Esophagus muscularis mucosa (tissue), 4 donors: ENCODE data around the gene ID1. TPM values are rescaled to one million over a fixed set of nuclear protein-coding genes. Genes with fewer than 3 reads are reported as not detected.

ENCODE experiments used
- DNase-seq: peaks from one replicate; pipeline ENCODE4 v3.0.0-alpha.2; 2017; ENCODE audit errors: extremely low spot score
- H3K27ac ChIP-seq, 4 donors: fragments of 200-600 bp; sonication (generic); replicated peaks in 1 of 4; 1 replicate in 3 of 4; 2 replicates in 1 of 4; pipeline ENCODE4 v1.5.1; 2016 to 2019; ENCODE audit warnings: mild to moderate bottlenecking in 1 of 4
- H3K27me3 ChIP-seq, 4 donors: fragments of 200-600 bp; sonication (generic); one replicate each; pipeline versions ENCODE4 v1.5.1 to v1.6.0; 2016 to 2019
- H3K36me3 ChIP-seq, 4 donors: fragments of 200-600 bp; sonication (generic); one replicate each; pipeline ENCODE4 v1.5.1; 2016 to 2019
- H3K4me1 ChIP-seq, 4 donors: fragments of 200-600 bp; sonication (generic); one replicate each; pipeline ENCODE4 v1.5.1; 2016 to 2019
- H3K4me3 ChIP-seq, 4 donors: fragments of 200-600 bp; sonication (generic); 1 replicate in 2 of 4; 2 replicates in 2 of 4; pipeline ENCODE4 v1.5.1; 2016 to 2019; ENCODE audit warnings: mild to moderate bottlenecking in 4 of 4, moderate library complexity in 1 of 4
- H3K9me3 ChIP-seq, 4 donors: fragments of 200-600 bp; sonication (generic); 1 replicate in 3 of 4; 2 replicates in 1 of 4; pipeline ENCODE4 v1.5.1; 2016 to 2019
- EP300 ChIP-seq: sonication (generic); formaldehyde crosslinking; IDR thresholded peaks from one replicate; pipeline ENCODE4 v1.6.1; 2017; ENCODE audit warnings: antibody characterized with exemption
- POLR2A ChIP-seq: fragments of 450-650 bp; IDR thresholded peaks from one replicate; pipeline ENCODE4 v1.6.1; 2017; ENCODE audit warnings: antibody characterized with exemption, moderate library complexity, mild to moderate bottlenecking, low read depth
- POLR2AphosphoS5 ChIP-seq, 2 donors: sonication (generic); formaldehyde crosslinking; IDR thresholded peaks; one replicate each; pipeline ENCODE4 v1.6.1; 2017; ENCODE audit warnings: antibody characterized with exemption in 2 of 2
- WGBS: methylation state at CpG from one replicate; pipeline ENCODE4 v1.1.5; 2018; 5-methylcytosine and 5-hydroxymethylcytosine counted together
- intact Hi-C: fragments of 100-400 bp; cut with DNase I; formaldehyde crosslinking; loops from one replicate; pipeline ENCODE4 v1.15.1; 2023
- total RNA-seq, 4 donors: library from RNA; depleted of rRNA; stranded (reverse); fragments of >200 nt; gene quantifications; one replicate each; pipeline versions ENCODE4 v1.1.0 to v1.2.1, GENCODE V29; 2016
- TF ChIP-seq, protein P1 (sequence below), 3 experiments: fragments of 200-600 bp in 2 of 3; fragments of 450-650 bp in 1 of 3; sonication (generic) in 2 of 3; IDR thresholded peaks; one replicate each; pipeline ENCODE4 v1.5.1; 2017 to 2019; ENCODE audit warnings: antibody characterized with exemption in 3 of 3, mild to moderate bottlenecking in 2 of 3, moderate library complexity in 1 of 3

ID1 gene
- total RNA-seq, 4 donors from 2014 or later = 199 to 744 (median 532) TPM

DNA sequence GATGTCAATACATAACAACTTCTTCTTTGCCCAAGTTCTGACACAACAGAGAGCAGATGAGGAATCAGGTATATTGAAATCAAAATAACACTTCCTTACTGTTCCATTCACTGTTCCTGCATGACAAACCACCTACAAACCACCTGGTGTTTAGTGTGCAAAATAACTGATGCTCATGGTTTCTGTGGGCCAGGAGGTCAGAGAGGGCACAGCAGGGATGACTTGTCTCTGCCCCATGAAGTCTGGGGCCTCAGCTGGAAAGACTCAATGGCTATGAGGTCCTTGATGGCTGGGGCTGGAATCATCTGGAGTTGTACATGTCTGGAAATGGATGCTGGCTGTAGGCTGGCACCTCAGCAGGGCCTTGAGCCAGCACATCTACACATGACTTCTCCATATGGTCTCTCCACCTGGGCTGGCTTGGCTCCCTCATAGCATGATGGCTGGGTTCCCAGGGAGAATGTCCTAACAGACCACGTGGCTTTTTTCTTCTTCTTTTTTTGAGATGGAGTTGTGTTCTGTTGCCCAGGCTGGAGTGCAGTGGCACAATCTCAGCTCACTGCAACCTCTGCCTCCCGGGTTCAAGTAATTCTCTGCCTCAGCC is 25.2 kb downstream of the ID1 start:
- no peaks in the 10 kb centered on the region for H3K9me3 ChIP-seq
- TF ChIP-seq, protein P1, sequence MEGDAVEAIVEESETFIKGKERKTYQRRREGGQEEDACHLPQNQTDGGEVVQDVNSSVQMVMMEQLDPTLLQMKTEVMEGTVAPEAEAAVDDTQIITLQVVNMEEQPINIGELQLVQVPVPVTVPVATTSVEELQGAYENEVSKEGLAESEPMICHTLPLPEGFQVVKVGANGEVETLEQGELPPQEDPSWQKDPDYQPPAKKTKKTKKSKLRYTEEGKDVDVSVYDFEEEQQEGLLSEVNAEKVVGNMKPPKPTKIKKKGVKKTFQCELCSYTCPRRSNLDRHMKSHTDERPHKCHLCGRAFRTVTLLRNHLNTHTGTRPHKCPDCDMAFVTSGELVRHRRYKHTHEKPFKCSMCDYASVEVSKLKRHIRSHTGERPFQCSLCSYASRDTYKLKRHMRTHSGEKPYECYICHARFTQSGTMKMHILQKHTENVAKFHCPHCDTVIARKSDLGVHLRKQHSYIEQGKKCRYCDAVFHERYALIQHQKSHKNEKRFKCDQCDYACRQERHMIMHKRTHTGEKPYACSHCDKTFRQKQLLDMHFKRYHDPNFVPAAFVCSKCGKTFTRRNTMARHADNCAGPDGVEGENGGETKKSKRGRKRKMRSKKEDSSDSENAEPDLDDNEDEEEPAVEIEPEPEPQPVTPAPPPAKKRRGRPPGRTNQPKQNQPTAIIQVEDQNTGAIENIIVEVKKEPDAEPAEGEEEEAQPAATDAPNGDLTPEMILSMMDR (IDR thresholded peaks at IDR 0.05) = no peak
- TF ChIP-seq EP300 (no peak), POLR2AphosphoS5 (IDR thresholded peaks at IDR 0.05) (no peak), POLR2A (no peak)
- no peak for DNase-seq
- H3K27me3 ChIP-seq = no peaks in the 10 kb centered on the region
- no peak overlapping the region for H3K27ac ChIP-seq
- H3K36me3 ChIP-seq = no peaks in the 10 kb centered on the region
- intact Hi-C loops = no loop called here
- H3K4me3 ChIP-seq = no peak overlapping the region
- peaks cover 0 to 7% (median 0%) of the 10 kb centered on the region in 4 donors for H3K4me1 ChIP-seq
- WGBS = 45% methylated on average over 2 of the region's 2 CpGs

DNA sequence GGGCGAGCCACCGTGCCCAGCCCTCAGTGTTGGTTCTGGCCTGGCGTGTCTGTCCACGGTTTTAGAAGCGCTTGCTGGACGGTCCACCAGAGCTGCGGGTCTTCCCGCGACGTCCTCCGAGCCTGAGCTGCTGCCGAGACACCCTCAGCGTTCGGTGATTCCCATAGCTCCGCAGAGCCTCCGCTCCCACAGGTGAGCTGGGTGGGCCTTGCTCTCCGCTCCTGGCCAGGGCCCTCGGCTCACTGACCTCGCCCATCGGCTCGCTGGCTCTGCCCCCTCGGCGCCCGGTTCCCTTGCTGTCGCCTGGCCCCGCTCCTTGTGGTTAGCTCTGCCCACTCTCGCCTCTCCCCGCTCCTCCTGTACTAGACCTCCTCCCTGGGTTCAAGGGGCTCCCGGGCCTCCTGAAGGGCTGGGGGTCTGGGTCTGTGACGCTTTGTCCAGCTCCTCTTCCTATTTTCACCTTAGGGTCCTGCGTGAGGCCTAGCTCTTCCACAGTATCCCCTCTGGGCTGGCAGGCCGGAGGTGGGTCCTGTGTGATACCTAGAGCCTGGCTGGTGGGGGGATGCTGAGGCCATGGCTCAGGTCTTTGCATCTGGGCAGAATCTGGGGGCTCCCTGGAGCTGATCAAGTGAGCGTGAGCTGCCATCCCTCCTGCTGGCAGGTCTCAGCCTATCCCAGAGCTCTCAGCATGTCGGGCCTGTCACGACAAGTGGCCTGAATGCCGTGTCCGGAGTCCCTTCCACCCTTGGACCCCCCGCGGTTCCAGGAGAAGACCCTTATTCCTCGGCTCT is 27.7 kb downstream of the ID1 start:
- intact Hi-C loops = no loop called here
- Histone ChIP-seq H3K9me3 (no peaks in the 10 kb centered on the region), H3K4me1 (peaks cover 0 to 13% (median 3%) of the 10 kb centered on the region in 4 donors), H3K36me3 (no peaks in the 10 kb centered on the region), H3K27ac (no peak overlapping the region), H3K27me3 (peaks cover 0 to 6% (median 4%) of the 10 kb centered on the region in 4 donors), H3K4me3 (no peak overlapping the region)
- no peak for TF ChIP-seq POLR2A
- no peak for TF ChIP-seq POLR2AphosphoS5 (IDR thresholded peaks at IDR 0.05)
- no peak for TF ChIP-seq EP300
- TF ChIP-seq, protein P1 (IDR thresholded peaks at IDR 0.05) = no peak
- WGBS = 95% methylated on average over 35 of the region's 40 CpGs
- DNase-seq = no peak

DNA sequence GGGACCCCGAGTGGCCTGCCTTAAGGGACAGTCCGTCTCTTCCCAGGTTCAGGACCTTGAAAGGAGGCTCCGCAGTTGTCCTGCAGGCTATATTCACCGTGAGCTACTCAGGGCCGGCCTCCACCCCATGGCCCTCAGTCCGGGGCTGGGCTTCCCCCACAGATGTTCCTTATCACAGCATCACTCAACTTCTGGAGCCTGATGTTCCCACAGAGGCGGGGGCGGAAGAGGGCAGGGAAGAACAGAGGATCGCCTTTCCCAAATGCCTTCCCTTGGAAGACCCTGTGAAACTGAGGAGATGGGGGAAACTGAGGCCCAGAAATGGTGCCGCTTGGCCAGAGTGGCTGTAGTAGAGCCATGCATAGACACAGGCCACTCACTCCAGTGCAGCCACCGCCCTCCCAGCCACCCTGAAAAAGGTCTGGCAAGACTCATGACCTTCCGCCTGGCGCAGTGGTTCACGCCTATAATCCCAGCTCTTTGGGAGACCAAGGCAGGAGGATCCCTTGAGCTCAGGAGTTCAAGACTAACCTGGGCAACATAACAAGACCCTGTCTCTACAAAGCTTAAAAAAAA is 28.3 kb downstream of the ID1 start:
- Histone ChIP-seq H3K4me1 (peaks cover 0 to 15% (median 5%) of the 10 kb centered on the region in 4 donors), H3K27me3 (peaks cover 0 to 13% (median 6%) of the 10 kb centered on the region in 4 donors), H3K9me3 (no peaks in the 10 kb centered on the region), H3K4me3 (no peak overlapping the region), H3K27ac (no peak overlapping the region), H3K36me3 (no peaks in the 10 kb centered on the region)
- TF ChIP-seq, protein P1 (IDR thresholded peaks at IDR 0.05) = no peak
- TF ChIP-seq POLR2A (no peak), POLR2AphosphoS5 (IDR thresholded peaks at IDR 0.05) (peak; percentile 48 to 54), EP300 (no peak)
- 75% methylated on average over 12 of the region's 14 CpGs for WGBS
- intact Hi-C loops = no loop called here
- peak; percentile 93 for DNase-seq

DNA sequence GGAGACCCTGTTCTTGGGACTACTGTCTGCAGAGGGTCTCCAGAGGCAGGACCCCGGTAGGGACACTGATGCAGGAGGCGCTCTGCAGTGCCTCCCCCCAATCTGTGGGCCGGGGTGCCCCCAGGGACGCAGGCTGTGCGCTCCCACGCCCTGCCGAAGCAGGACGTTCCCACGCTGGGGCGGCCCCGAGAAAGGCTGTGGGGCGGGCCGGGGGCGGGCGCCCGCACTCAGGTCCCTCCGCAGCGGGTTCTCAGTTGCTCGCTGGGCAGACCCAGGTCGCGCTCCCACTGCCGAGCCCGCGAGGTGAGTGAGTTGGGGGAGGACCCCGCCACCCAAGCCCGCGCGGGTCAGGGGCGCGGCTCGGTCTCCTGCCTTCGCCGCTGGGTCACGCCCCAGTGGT is 32.6 kb downstream of the ID1 start, which contains the start of gene COX4I2:
TSS of gene COX4I2 (plus strand) at position 253 of the 400 bp plus-strand sequence. CDS start 1,106 bp downstream, outside the sequence.
- peaks cover 0 to 15% (median 5%) of the 10 kb centered on the region in 4 donors for H3K4me1 ChIP-seq
- no peaks in the 10 kb centered on the region for H3K9me3 ChIP-seq
- TF ChIP-seq POLR2AphosphoS5 (IDR thresholded peaks at IDR 0.05) (no peak), POLR2A (no peak), EP300 (no peak)
- TF ChIP-seq, protein P1 (IDR thresholded peaks at IDR 0.05) = no peak
- no peaks in the 10 kb centered on the region for H3K36me3 ChIP-seq
- H3K4me3 ChIP-seq = peak within 1 kb of the TSS; percentile 27 to 43 (median 32)
- WGBS = 69% methylated on average over 12 of the region's 34 CpGs
- peak within 1 kb of the TSS; percentile 33 to 62 (median 46) for H3K27ac ChIP-seq
- peaks cover 0 to 32% (median 6%) of the 10 kb centered on the region in 4 donors for H3K27me3 ChIP-seq
- no peak for DNase-seq
- intact Hi-C loops = no loop called here
